ENCODE results near the gene NAXD.
"Not testable (repeated sequence)": the region's sequence is repeated elsewhere in the genome, so short reads cannot be mapped to it uniquely, and the experiment has no call there.

NAXD gene

GRCh38 chr13:110597041-110597689, 18.2 kb upstream of the NAXD start:
- DNase-seq: no peak

DNA sequence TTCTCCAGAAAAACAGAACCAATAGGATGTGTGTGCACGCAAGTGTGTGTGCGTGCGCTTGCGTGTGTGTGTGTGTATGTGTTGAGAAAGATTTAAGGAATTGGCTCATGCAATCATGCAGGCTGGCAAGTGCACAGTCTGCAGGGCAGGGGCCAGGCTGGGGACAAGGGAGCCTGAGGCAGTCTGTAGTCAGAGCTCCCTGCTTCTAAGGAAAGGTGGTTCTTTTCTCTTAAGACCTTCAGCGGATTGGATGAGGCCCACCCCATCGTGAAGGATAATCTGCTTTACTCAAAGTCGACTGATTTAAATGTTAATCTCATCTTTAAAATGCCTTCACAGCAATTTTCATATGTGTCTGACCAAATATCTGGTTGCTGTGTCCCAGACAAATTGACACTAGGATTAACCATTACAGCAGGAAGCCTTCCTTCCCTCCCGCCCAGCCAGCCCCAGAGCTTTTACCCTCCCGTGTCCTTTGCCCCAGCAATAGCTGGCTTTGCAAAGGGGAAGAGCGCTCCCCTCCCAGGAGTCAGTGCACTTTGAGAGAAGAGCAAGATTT, 15.0 kb upstream of the NAXD start:
- DNase-seq: no peak

- DNase-seq: no peak
Observed at GRCh38 chr13:110600980-110601379, 14.4 kb upstream of the NAXD start.

GRCh38 chr13:110605132-110605531, 10.2 kb upstream of the NAXD start:
- DNase-seq: no peak

GRCh38 chr13:110606281-110606680, 9.1 kb upstream of the NAXD start:
- not testable (repeated sequence) for DNase-seq

GRCh38 chr13:110607675-110608224, 7.6 kb upstream of the NAXD start:
- DNase-seq: no peak

DNA sequence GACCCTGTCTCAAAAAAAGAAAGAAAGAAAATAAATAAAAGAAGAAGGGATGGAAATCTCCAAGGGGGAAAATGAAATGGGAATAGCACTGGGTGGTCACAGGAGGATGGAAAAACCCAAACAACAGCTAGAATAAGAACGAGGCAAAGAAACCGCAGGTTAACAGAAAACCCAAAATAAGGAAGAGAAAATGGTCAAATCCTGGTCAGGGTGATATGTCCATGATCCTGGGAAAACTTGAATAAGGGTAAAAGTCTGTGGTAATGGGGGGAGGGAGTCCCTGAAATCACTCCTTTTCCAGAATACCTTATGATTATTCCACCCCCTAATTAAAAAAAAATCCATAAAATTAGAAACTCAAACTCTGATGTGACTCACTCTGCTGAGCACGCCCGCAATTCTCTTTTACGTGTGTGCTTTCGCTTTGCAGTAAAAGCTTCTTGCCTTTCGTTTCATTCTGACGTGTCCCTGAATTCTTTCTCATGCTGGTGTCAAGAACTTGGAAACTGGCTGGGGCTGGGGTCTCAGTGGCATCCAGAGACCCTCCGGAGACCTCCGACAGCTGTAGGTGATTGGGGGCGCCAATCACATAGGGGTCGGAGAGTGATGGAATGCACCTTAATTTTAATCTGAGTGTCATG, 4.3 kb upstream of the NAXD start:
- DNase-seq: no peak

GRCh38 chr13:110615005-110615321, 382 bp upstream of the NAXD start:
- DNase-seq: no peak

DNA sequence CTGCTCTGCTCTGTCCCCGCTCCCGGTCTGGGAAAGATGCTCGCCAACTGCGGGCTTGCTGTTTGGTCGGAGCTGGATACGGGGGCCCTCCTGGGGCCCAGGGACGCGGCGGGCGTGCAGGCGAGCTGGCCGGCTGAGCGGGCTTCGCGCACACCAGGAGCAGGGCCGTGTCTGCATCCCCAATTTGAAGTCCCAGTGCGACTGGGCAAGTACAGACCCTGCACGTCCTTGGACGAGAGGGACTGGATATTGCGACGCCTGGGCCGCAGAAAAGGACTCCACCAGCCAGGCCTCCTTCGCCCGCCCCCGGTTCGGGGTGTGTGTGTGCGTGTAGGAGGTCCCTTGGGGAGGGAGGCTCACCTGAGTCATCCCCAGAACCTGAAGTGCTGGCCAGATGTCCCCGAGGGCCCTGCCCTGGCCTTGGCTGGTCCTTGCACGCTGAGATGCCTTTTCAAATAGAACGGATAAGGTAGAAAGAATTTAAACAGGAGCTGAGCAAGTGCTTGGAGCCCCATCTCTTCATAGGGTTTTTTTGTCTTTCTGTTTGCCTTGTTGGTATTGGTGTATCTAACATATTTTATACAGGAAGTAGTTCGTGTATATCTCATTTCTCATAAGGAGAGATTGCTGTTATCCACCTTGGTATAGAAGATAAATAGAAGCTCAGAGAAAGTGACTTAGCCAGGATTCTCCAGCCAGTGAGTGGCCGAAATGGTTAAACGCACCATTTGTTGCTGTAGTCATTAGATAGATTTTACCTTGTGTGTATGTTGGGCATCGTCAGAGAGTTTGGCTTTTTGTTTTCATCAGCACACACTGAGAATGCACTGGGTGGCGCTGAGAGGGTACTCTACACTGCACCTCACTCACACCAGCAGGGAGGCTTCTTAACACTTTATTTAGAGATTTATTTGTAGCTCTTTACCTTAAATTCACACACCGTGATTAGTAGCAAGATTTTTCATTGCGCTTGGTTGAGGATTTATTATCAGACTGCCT, 1.1 kb downstream of the NAXD start:
- peak; percentile 9 for DNase-seq

- no peak for DNase-seq
Observed at GRCh38 chr13:110617321-110618072, 2.2 kb downstream of the NAXD start.

GRCh38 chr13:110618167-110618566, 2.8 kb downstream of the NAXD start:
- DNase-seq: no peak

DNA sequence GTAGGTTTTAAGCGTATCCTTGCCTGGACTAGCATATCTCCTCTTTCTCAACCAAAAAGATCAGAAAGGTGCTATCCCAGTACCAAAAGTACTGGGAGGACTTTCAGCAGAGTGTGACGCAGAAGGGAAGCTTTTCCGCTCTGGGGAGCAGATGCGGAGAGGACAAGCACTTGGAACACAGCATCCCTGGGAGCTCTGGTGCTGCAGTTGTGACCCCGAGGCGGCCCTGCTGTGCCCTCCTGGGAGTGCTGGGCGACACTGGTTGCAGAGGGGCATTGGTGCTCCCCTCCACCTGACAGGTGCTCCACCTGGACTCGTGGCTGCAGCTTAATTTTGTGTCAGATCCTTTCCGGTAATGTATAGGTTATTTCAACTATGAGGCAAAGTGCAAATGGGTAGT, 3.4 kb downstream of the NAXD start:
- no peak for DNase-seq

DNA sequence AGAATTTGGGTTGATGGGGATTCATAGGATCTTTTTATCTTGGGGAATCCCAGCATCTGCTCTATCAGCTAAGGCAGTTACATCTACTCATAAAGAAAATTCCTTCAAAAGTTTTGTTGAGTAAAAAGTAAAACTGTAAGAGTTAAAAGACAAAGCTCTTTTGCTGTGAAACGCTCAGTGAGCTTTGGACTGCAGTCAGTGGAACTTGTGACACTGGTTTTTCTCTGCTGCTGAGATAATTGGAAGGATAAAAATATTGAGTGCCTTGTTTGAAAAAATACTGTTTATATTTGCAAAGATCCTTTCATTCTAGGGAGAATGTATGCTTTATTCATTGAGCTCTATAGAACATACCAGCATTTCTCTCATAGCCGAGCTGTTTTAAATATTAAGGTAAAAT, 5.3 kb downstream of the NAXD start:
- DNase-seq: no peak

GRCh38 chr13:110624766-110625756, 9.7 kb downstream of the NAXD start:
- DNase-seq: no peak

- DNase-seq: no peak
Observed at GRCh38 chr13:110625771-110626321, 10.5 kb downstream of the NAXD start.

- no peak for DNase-seq
Observed at GRCh38 chr13:110626521-110626920, 11.2 kb downstream of the NAXD start.

DNA sequence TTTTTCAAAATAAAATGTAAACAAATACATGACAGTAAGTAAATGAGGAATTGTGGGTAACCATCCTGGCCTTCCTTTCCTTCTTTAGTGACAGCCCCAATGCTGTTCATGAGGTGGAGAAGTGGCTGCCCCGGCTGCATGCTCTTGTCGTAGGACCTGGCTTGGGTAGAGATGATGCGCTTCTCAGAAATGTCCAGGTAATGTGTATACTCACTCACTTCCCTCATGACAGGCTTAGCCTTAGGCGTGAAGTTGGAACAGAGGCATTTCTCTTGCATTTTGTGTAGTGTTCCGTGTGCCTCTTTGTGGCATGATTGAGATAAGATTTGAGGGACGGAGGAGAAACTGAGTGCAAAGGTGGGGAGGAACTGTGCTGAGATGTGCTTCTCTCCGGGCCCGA, 12.0 kb downstream of the NAXD start:
- no peak for DNase-seq

- no peak for DNase-seq
Observed at GRCh38 chr13:110627761-110628476, 12.6 kb downstream of the NAXD start.

DNA sequence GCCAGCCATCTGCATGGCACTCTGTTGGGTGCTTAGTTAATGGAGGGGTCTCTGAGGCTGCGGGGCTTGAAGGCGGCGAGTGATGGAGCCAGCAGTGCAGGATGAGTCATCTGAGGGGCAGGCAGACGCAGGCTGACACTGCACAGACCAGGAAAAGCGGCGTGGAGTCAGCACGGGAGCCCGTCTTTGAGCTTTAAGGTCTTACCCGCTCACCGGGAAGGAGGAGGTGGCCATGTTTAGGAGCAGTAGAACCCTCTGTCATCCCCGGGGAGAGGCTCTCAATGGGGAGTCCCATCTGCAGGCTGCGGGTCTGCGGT, 13.1 kb downstream of the NAXD start:
- no peak for DNase-seq

- DNase-seq: no peak
Observed at GRCh38 chr13:110628952-110629701, 13.8 kb downstream of the NAXD start.

Measured in inflammatory macrophage treated with lipopolysaccharide for 4 hours (primary cell).